Skeletal muscle tissue (tissue), 4 donors: Measurements from ENCODE around the gene OR4C13. TPM values are rescaled to one million over a fixed set of nuclear protein-coding genes. Genes with fewer than 3 reads are reported as not detected.
"Not testable (repeated sequence)": the region's sequence is repeated elsewhere in the genome, so short reads cannot be mapped to it uniquely, and the experiment has no call there.

Source experiments
- H3K27ac ChIP-seq: one replicate; pipeline ENCODE4 v1.7.0; 2013; ENCODE audit warnings: mild to moderate bottlenecking, low read depth, low read length, inconsistent platforms
- H3K27me3 ChIP-seq, 3 donors: one replicate each; pipeline ENCODE4 v1.7.0; 2013; ENCODE audit warnings: low read length in 3 of 3; ENCODE audit not compliant: control insufficient read depth in 3 of 3, insufficient read depth in 3 of 3
- H3K36me3 ChIP-seq, 3 donors: one replicate each; pipeline ENCODE4 v1.7.0; 2013; ENCODE audit warnings: low read length in 3 of 3; ENCODE audit not compliant: control insufficient read depth in 3 of 3, insufficient read depth in 3 of 3
- H3K4me1 ChIP-seq, 3 donors: one replicate each; pipeline ENCODE4 v1.7.0; 2013; ENCODE audit warnings: low read length in 3 of 3, mild to moderate bottlenecking in 3 of 3; ENCODE audit not compliant: control insufficient read depth in 3 of 3, insufficient read depth in 3 of 3
- H3K4me3 ChIP-seq, 3 donors: one replicate each; pipeline ENCODE4 v1.7.0; 2013; ENCODE audit warnings: low read length in 3 of 3
- H3K9ac ChIP-seq, 3 donors: one replicate each; pipeline ENCODE4 v1.7.0; 2013; ENCODE audit warnings: low read length in 3 of 3, mild to moderate bottlenecking in 3 of 3, moderate library complexity in 2 of 3, low read depth in 1 of 3
- H3K9me3 ChIP-seq, 3 donors: one replicate each; pipeline ENCODE4 v1.7.0; 2013; ENCODE audit warnings: low read length in 3 of 3; ENCODE audit not compliant: control insufficient read depth in 3 of 3
- total RNA-seq: library from RNA; depleted of rRNA; stranded (reverse); fragments of >200 nt; gene quantifications from one replicate; pipeline ENCODE4 v1.2.3, GENCODE V29; 2014
- donor health status: Osteomylitis.

OR4C13 gene
- total RNA-seq = not detected

DNA sequence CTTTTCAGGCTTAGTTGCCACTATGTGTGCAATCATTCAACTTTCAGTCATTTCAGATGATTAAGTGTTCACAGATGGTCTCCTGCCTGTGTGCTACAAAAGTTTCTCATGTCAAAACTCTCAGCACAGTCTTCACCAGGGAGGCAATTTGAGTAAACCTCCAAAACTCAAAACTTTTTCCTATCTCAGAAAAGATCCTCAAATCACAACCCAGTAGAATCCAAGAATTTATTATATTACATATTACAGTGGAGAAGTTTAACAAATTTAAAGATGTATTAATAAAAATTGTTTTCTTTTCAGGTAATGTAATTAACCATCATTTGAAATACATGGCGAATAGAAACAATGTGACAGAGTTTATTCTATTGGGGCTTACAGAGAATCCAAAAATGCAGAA lies at the start of gene OR4C13:
TSS of gene OR4C13 (plus strand) at position 301 of the 400 bp plus-strand sequence. CDS start at position 333, 32 bp downstream.
- Histone ChIP-seq H3K27me3 (no peaks in the 10 kb centered on the region), H3K4me1 (no peaks in the 10 kb centered on the region), H3K36me3 (no peaks in the 10 kb centered on the region), H3K27ac (no peak within 1 kb of the TSS), H3K4me3 (no peak within 1 kb of the TSS), H3K9ac (no peak within 1 kb of the TSS), H3K9me3 (no peaks in the 10 kb centered on the region)

GRCh38 chr11:49911516-49911915 lies 40.7 kb upstream of the OR4C13 start:
- not testable (repeated sequence) for H3K4me1 ChIP-seq, H3K9me3 ChIP-seq, H3K4me3 ChIP-seq, H3K27ac ChIP-seq, H3K27me3 ChIP-seq, H3K9ac ChIP-seq, H3K36me3 ChIP-seq

- H3K36me3 ChIP-seq, H3K4me1 ChIP-seq, H3K4me3 ChIP-seq, H3K9me3 ChIP-seq, H3K27me3 ChIP-seq, H3K27ac ChIP-seq, H3K9ac ChIP-seq: not testable (repeated sequence)
Observed at GRCh38 chr11:49948701-49949100, 3.5 kb upstream of the OR4C13 start.

DNA sequence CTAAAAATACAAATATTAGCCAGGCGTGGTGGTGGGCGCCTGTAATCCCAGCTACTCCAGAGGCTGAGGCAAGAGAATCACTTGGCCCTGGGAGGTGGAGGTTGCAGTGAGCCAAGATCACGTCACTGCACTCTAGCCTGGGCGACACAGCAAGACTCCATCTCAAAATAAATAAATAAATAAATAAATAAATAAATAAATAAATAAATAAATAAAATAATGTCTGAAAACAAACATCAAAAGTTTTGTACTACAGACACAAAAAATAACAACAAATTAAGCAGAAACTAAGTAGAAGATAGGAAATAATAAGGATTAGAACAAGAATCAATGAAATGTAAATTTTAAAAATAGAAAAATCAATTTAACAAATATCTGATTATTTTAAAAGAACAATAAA lies 21.2 kb downstream of the OR4C13 start:
- H3K4me1 ChIP-seq, H3K36me3 ChIP-seq, H3K9ac ChIP-seq, H3K27me3 ChIP-seq, H3K9me3 ChIP-seq, H3K27ac ChIP-seq, H3K4me3 ChIP-seq: not testable (repeated sequence)

DNA sequence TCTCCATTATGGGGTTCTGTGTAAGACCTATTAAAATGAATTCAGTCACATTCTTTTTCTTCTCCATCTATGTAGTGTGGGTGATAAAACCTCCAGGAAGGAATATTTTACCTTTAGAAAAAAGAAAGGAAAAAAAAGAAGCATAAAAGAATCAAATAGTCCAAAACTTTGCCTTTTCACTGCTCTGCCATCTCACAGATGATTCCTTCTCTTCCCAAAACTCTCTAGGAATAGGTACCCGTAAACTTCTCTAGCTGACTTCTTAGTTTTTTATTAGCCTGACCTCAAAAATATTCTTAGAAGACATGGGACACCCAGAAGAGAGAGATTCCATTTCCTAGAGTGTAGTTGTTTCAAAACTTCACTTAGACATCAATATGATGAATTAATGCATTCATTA lies 30.2 kb downstream of the OR4C13 start, which contains the start of gene OR4C12:
TSS of gene OR4C12 (minus strand) at position 101 of the 400 bp plus-strand sequence. CDS start at position 67, 34 bp downstream.
- not testable (repeated sequence) for H3K9me3 ChIP-seq, H3K27ac ChIP-seq, H3K9ac ChIP-seq, H3K4me3 ChIP-seq, H3K27me3 ChIP-seq, H3K4me1 ChIP-seq, H3K36me3 ChIP-seq

GRCh38 chr11:49995565-49995964 lies 43.4 kb downstream of the OR4C13 start:
- H3K9me3 ChIP-seq = peaks cover 0 to 4% (median 0%) of the 10 kb centered on the region in 3 donors
- H3K4me1 ChIP-seq = no peaks in the 10 kb centered on the region
- H3K4me3 ChIP-seq = no peak overlapping the region
- no peaks in the 10 kb centered on the region for H3K27me3 ChIP-seq
- no peaks in the 10 kb centered on the region for H3K36me3 ChIP-seq
- no peak overlapping the region for H3K9ac ChIP-seq
- H3K27ac ChIP-seq = no peak overlapping the region

Other genes with a start within 250 kb of the OR4C13 start
- not detected for gene OR4C12, start 30.1 kb downstream of the OR4C13 start, total RNA-seq
- gene OR4C45, start 80.5 kb downstream of the OR4C13 start, total RNA-seq = not detected